Naive thymus-derived CD4-positive, alpha-beta T cell (primary cell): Measurements from ENCODE around the gene CDK6. TPM values are rescaled to one million over a fixed set of nuclear protein-coding genes. Genes with fewer than 3 reads are reported as not detected.

Experiments used
- ATAC-seq: fragments of 150-1000 bp; cut with Tn5 transposase; 2 replicates; pipeline ENCODE4 v1.10.0; 2021; ENCODE audit warnings: mild to moderate bottlenecking, moderate library complexity
- CTCF ChIA-PET: fragments of 350-600 bp; sonication (Branson Sonifier 250); formaldehyde crosslinking; loops from one replicate; lab custom pipeline; 2021; ENCODE audit warnings: antibody characterized with exemption; lab: Charles Lee
- POLR2A ChIA-PET: fragments of 350-600 bp; sonication (Branson Sonifier 250); formaldehyde crosslinking; loops from one replicate; lab custom pipeline; 2021; ENCODE audit warnings: antibody characterized with exemption, inconsistent platforms; lab: Charles Lee
- DNase-seq, 9 donors: peaks; one replicate each; pipeline versions ENCODE4 v3.0.0 to v3.0.0-alpha.2; 2020 to 2022; ENCODE audit warnings: mixed read lengths in 1 of 9
- H3K27ac ChIP-seq: one replicate; pipeline ENCODE4 v1.7.0; 2013; ENCODE audit warnings: mild to moderate bottlenecking, low read depth, low read length, moderate library complexity
- H3K27me3 ChIP-seq, 2 donors: one replicate each; pipeline ENCODE4 v1.7.0; 2013; ENCODE audit warnings: low read length in 2 of 2, mild to moderate bottlenecking in 2 of 2, moderate library complexity in 2 of 2; ENCODE audit not compliant: control insufficient read depth in 2 of 2, insufficient read depth in 2 of 2
- H3K36me3 ChIP-seq, 3 experiments: 1 replicate in 2 of 3; 2 replicates in 1 of 3; pipeline ENCODE4 v1.7.0; 2013; ENCODE audit warnings: low read length in 3 of 3, mild to moderate bottlenecking in 3 of 3, moderate library complexity in 1 of 3; ENCODE audit not compliant: insufficient read depth in 3 of 3, control insufficient read depth in 2 of 3
- H3K4me1 ChIP-seq, 2 donors: one replicate each; pipeline ENCODE4 v1.7.0; 2013; ENCODE audit warnings: low read length in 2 of 2, mild to moderate bottlenecking in 2 of 2, moderate library complexity in 1 of 2; ENCODE audit not compliant: control insufficient read depth in 2 of 2, insufficient read depth in 2 of 2
- H3K4me3 ChIP-seq: 2 replicates; pipeline ENCODE4 v1.7.0; 2013; ENCODE audit warnings: mild to moderate bottlenecking, low read length
- H3K9me3 ChIP-seq, 3 experiments: 1 replicate in 2 of 3; 2 replicates in 1 of 3; pipeline ENCODE4 v1.7.0; 2013; ENCODE audit warnings: low read length in 3 of 3; ENCODE audit not compliant: control insufficient read depth in 2 of 3
- H3K27ac Mint-ChIP-seq, 9 donors: one replicate each; pipeline ENCODE4 v1.8.0; 2020 to 2022; ENCODE audit warnings: mixed read lengths in 9 of 9, mild to moderate bottlenecking in 8 of 9, moderate library complexity in 5 of 9, inconsistent platforms in 2 of 9
- H3K27me3 Mint-ChIP-seq, 5 donors: one replicate each; pipeline ENCODE4 v1.8.0; 2021 to 2022; ENCODE audit warnings: mixed read lengths in 5 of 5, mild to moderate bottlenecking in 1 of 5
- H3K36me3 Mint-ChIP-seq, 5 donors: one replicate each; pipeline ENCODE4 v1.8.0; 2020 to 2022; ENCODE audit warnings: mixed read lengths in 5 of 5, mild to moderate bottlenecking in 3 of 5, inconsistent platforms in 1 of 5
- H3K4me1 Mint-ChIP-seq, 7 donors: one replicate each; pipeline ENCODE4 v1.8.0; 2020 to 2022; ENCODE audit warnings: mixed read lengths in 7 of 7, mild to moderate bottlenecking in 3 of 7, inconsistent platforms in 1 of 7
- H3K4me3 Mint-ChIP-seq, 10 donors: one replicate each; pipeline ENCODE4 v1.8.0; 2020 to 2022; ENCODE audit warnings: mild to moderate bottlenecking in 10 of 10, mixed read lengths in 10 of 10, moderate library complexity in 6 of 10, inconsistent platforms in 2 of 10
- H3K9me3 Mint-ChIP-seq, 11 donors: one replicate each; pipeline ENCODE4 v1.8.0; 2020 to 2022; ENCODE audit warnings: mixed read lengths in 11 of 11, mild to moderate bottlenecking in 4 of 11, inconsistent platforms in 1 of 11, moderate library complexity in 1 of 11
- intact Hi-C, 2 donors: fragments of 100-400 bp; cut with micrococcal nuclease; formaldehyde crosslinking; loops; one replicate each; pipeline ENCODE4 v1.15.1; 2023
- polyA plus RNA-seq, 2 donors: library from polyadenylated mRNA; unstranded; fragments of 300-500 nt; fragmentation: Illumina TruSeq; gene quantifications; one replicate each; pipeline ENCODE4 v1.2.3, GENCODE V29; 2021
- total RNA-seq, 6 experiments: library from RNA in 5 of 6; stranded (reverse) in 5 of 6; gene quantifications; 1 replicate in 5 of 6; 2 replicates in 1 of 6; pipeline ENCODE4 v1.2.3 and lab custom pipeline; 2021 to 2026

CDK6 gene
- total and polyA plus RNA-seq, 7 experiments from 2014 or later = 15.8 to 156 (median 36.8) TPM

GRCh38 chr7:92595281-92595680 lies 241.1 kb downstream of the CDK6 start:
- POLR2A ChIA-PET = no interaction called here
- Mint-ChIP-seq H3K27ac (no peak overlapping the region), H3K27me3 (peaks cover 0 to 4% (median 0%) of the 10 kb centered on the region in 5 donors), H3K9me3 (no peaks in the 10 kb centered on the region), H3K36me3 (no peaks in the 10 kb centered on the region), H3K4me3 (no peak overlapping the region), H3K4me1 (peaks cover 0 to 9% (median 4%) of the 10 kb centered on the region in 7 donors)
- no peaks in the 10 kb centered on the region for H3K4me1 ChIP-seq
- H3K27me3 ChIP-seq = no peaks in the 10 kb centered on the region
- no peaks in the 10 kb centered on the region for H3K9me3 ChIP-seq
- ATAC-seq = no peak
- no peaks in the 10 kb centered on the region for H3K36me3 ChIP-seq
- intact Hi-C loops = no loop called here
- DNase-seq = no peak
- H3K4me3 ChIP-seq = no peak overlapping the region
- H3K27ac ChIP-seq = no peak overlapping the region
- CTCF ChIA-PET = no interaction called here

GRCh38 chr7:92594746-92595145 lies 241.6 kb downstream of the CDK6 start:
- no peak overlapping the region for H3K27ac ChIP-seq
- DNase-seq (no peak), ATAC-seq (no peak)
- Mint-ChIP-seq H3K36me3 (no peaks in the 10 kb centered on the region), H3K27ac (no peak overlapping the region), H3K27me3 (peaks cover 0 to 4% (median 0%) of the 10 kb centered on the region in 5 donors), H3K4me1 (peaks cover 0 to 9% (median 4%) of the 10 kb centered on the region in 7 donors), H3K4me3 (no peak overlapping the region), H3K9me3 (no peaks in the 10 kb centered on the region)
- POLR2A ChIA-PET = no interaction called here
- no peaks in the 10 kb centered on the region for H3K4me1 ChIP-seq
- no peaks in the 10 kb centered on the region for H3K27me3 ChIP-seq
- no peak overlapping the region for H3K4me3 ChIP-seq
- CTCF ChIA-PET = no interaction called here
- intact Hi-C loops = no loop called here
- no peaks in the 10 kb centered on the region for H3K9me3 ChIP-seq
- peaks cover 0 to 4% (median 0%) of the 10 kb centered on the region in 3 experiments for H3K36me3 ChIP-seq

- Mint-ChIP-seq H3K4me1 (peaks cover 27 to 46% (median 39%) of the 10 kb centered on the region in 7 donors), H3K27ac (peak overlapping the region in 8 of 9 donors; percentile 22 to 96 (median 76))
- POLR2A ChIA-PET = interaction anchor here (0.8 to 4.5 kb wide), 8 partner anchors 8 to 460 kb away, joined by 3 to 20 read pairs (median 4); partner anchors contain the start of genes PEX1 and RBM48
Observed at GRCh38 chr7:92590711-92591310, 245.6 kb downstream of the CDK6 start.

GRCh38 chr7:92589056-92589455 lies 247.3 kb downstream of the CDK6 start:
- Histone ChIP-seq H3K27me3 (no peaks in the 10 kb centered on the region), H3K4me1 (peaks cover 23 to 31% of the 10 kb centered on the region in 2 donors), H3K36me3 (peaks cover 0 to 7% (median 0%) of the 10 kb centered on the region in 3 experiments), H3K27ac (peak overlapping the region; percentile 94), H3K9me3 (no peaks in the 10 kb centered on the region), H3K4me3 (peak overlapping the region; percentile 77)
- Mint-ChIP-seq H3K4me3 (peak overlapping the region; percentile 90 to 96 (median 94)), H3K4me1 (peaks cover 33 to 63% (median 51%) of the 10 kb centered on the region in 7 donors), H3K36me3 (peaks cover 0 to 23% (median 12%) of the 10 kb centered on the region in 5 donors), H3K27ac (peak overlapping the region; percentile 87 to 98 (median 96)), H3K27me3 (peaks cover 0 to 4% (median 0%) of the 10 kb centered on the region in 5 donors), H3K9me3 (peaks cover 0 to 4% (median 0%) of the 10 kb centered on the region in 11 donors)
- intact Hi-C loops = loop anchor here (2.0 to 5.0 kb wide), 2 partner anchors 142 to 454 kb away; partner anchors contain the start of genes CYP51A1 (in 1 of the 2) and GATAD1 (in 1 of the 2)
- POLR2A ChIA-PET = interaction anchor here (1.0 to 4.5 kb wide), 4 partner anchors 10 to 141 kb away, joined by 3 to 20 read pairs (median 4); partner anchors contain the start of genes PEX1 and RBM48
- ATAC-seq (no peak), DNase-seq (no peak)
- CTCF ChIA-PET = interaction anchor here (0.8 kb wide), 1 partner anchor 9 kb away, joined by 3 read pairs; no protein-coding TSS in a partner anchor

More at GRCh38 chr7:92590711-92591310, 245.6 kb downstream of the CDK6 start:
- Histone ChIP-seq H3K36me3 (peaks cover 0 to 7% (median 0%) of the 10 kb centered on the region in 3 experiments), H3K4me3 (peak overlapping the region; percentile 77), H3K27me3 (no peaks in the 10 kb centered on the region), H3K4me1 (peaks cover 14 to 21% of the 10 kb centered on the region in 2 donors), H3K9me3 (no peaks in the 10 kb centered on the region), H3K27ac (peak overlapping the region; percentile 94)
- H3K36me3 Mint-ChIP-seq = peaks cover 0 to 14% (median 0%) of the 10 kb centered on the region in 5 donors
- ATAC-seq = no peak
- intact Hi-C loops = loop anchor here (1.0 to 2.0 kb wide), 17 partner anchors 9 to 1413 kb away; partner anchors contain the start of genes ANKIB1 (in 2 of the 2), KRIT1 (in 2 of the 2), MTERF1 (in 2 of the 2) and PEX1 (in 2 of the 2)
- peak in 1 of 9 donors; percentile 11 for DNase-seq
- CTCF ChIA-PET = interaction anchor here (0.6 to 1.2 kb wide), 4 partner anchors 8 to 235 kb away, joined by 3 to 4 read pairs (median 3); no protein-coding TSS in a partner anchor
- peak overlapping the region; percentile 90 to 96 (median 94) for H3K4me3 Mint-ChIP-seq
- no peaks in the 10 kb centered on the region for H3K9me3 Mint-ChIP-seq
- H3K27me3 Mint-ChIP-seq = peaks cover 0 to 4% (median 0%) of the 10 kb centered on the region in 5 donors

GRCh38 chr7:92588561-92588960 lies 247.8 kb downstream of the CDK6 start:
- DNase-seq (no peak), ATAC-seq (no peak)
- Mint-ChIP-seq H3K27me3 (peaks cover 0 to 3% (median 0%) of the 10 kb centered on the region in 5 donors), H3K9me3 (peaks cover 0 to 4% (median 0%) of the 10 kb centered on the region in 11 donors), H3K4me3 (peak overlapping the region; percentile 90 to 96 (median 94)), H3K36me3 (peaks cover 0 to 25% (median 12%) of the 10 kb centered on the region in 5 donors), H3K27ac (peak overlapping the region; percentile 67 to 96 (median 88)), H3K4me1 (peaks cover 35 to 64% (median 53%) of the 10 kb centered on the region in 7 donors)
- peaks cover 0 to 7% (median 0%) of the 10 kb centered on the region in 3 experiments for H3K36me3 ChIP-seq
- POLR2A ChIA-PET = interaction anchor here (1.0 to 4.5 kb wide), 2 partner anchors 60 to 141 kb away, joined by 3 to 20 read pairs; partner anchors contain the start of genes PEX1 and RBM48
- H3K4me3 ChIP-seq = peak overlapping the region; percentile 77
- H3K27me3 ChIP-seq = no peaks in the 10 kb centered on the region
- CTCF ChIA-PET = interaction anchor here (0.8 kb wide), 1 partner anchor 9 kb away, joined by 3 read pairs; no protein-coding TSS in a partner anchor
- peaks cover 23 to 31% of the 10 kb centered on the region in 2 donors for H3K4me1 ChIP-seq
- H3K27ac ChIP-seq = peak overlapping the region; percentile 94
- H3K9me3 ChIP-seq = no peaks in the 10 kb centered on the region
- intact Hi-C loops = loop anchor here (2.0 to 5.0 kb wide), 2 partner anchors 141 to 454 kb away; partner anchors contain the start of genes CYP51A1 (in 1 of the 2) and GATAD1 (in 1 of the 2)

GRCh38 chr7:92586841-92587240 lies 249.5 kb downstream of the CDK6 start:
- CTCF ChIA-PET = no interaction called here
- Histone ChIP-seq H3K4me1 (peaks cover 23 to 31% of the 10 kb centered on the region in 2 donors), H3K9me3 (no peaks in the 10 kb centered on the region), H3K27me3 (no peaks in the 10 kb centered on the region), H3K36me3 (peaks cover 0 to 7% (median 0%) of the 10 kb centered on the region in 3 experiments), H3K4me3 (no peak overlapping the region), H3K27ac (no peak overlapping the region)
- Mint-ChIP-seq H3K4me3 (peak overlapping the region in 9 of 10 donors; percentile 26 to 96 (median 68)), H3K36me3 (peaks cover 0 to 29% (median 16%) of the 10 kb centered on the region in 5 donors), H3K4me1 (peaks cover 36 to 79% (median 63%) of the 10 kb centered on the region in 7 donors), H3K27ac (peak overlapping the region in 5 of 9 donors; percentile 12 to 88 (median 70)), H3K9me3 (peaks cover 0 to 4% (median 0%) of the 10 kb centered on the region in 11 donors), H3K27me3 (no peaks in the 10 kb centered on the region)
- intact Hi-C loops = loop anchor here in 1 of 2 donors (5.0 kb wide), 1 partner anchor 140 kb away; the partner anchor contains the start of gene GATAD1
- POLR2A ChIA-PET = no interaction called here
- no peak for ATAC-seq
- no peak for DNase-seq
